ENCODE measurements around the gene TULP1. TPM values are rescaled to one million over a fixed set of nuclear protein-coding genes. Genes with fewer than 3 reads are reported as not detected.
A peak's percentile ranks its signal among the peaks of the same experiment; 100 is the strongest.

Gene TULP1
- total RNA-seq, 4 donors from 2014 or later, result 1.2 TPM; not detected in 3

- Histone ChIP-seq H3K9me3 (no peaks in the 10 kb centered on the region), H3K36me3 (peaks cover 0 to 13% (median 10%) of the 10 kb centered on the region in 4 donors), H3K4me1 (peaks cover 23 to 42% (median 33%) of the 10 kb centered on the region in 4 donors), H3K27me3 (no peaks in the 10 kb centered on the region), H3K4me3 (peak overlapping the region; percentile 67 to 82 (median 70)), H3K27ac (replicated peaks in 1 of 4) (peak overlapping the region; percentile 74 to 80 (median 80))
- WGBS, result 13% methylated on average over 18 of the region's 20 CpGs
- intact Hi-C loops (cut with DNase I), result no loop called here
- no peak for DNase-seq (ENCODE audit: extremely low spot score)
- TF ChIP-seq POLR2A (IDR thresholded peaks at IDR 0.05; ENCODE audit: low read depth), result no peak
- no peak for TF ChIP-seq POLR2AphosphoS5 (IDR thresholded peaks at IDR 0.05)
- no peak for TF ChIP-seq EP300 (IDR thresholded peaks at IDR 0.05)
- TF ChIP-seq CTCF (IDR thresholded peaks at IDR 0.05), result no peak
These were observed 61.1 kb downstream of the TULP1 start for GRCh38 chr6:35451354-35452182.

- Histone ChIP-seq H3K4me1 (peaks cover 23 to 41% (median 30%) of the 10 kb centered on the region in 4 donors), H3K36me3 (no peaks in the 10 kb centered on the region), H3K4me3 (no peak overlapping the region), H3K27ac (replicated peaks in 1 of 4) (no peak overlapping the region), H3K27me3 (no peaks in the 10 kb centered on the region), H3K9me3 (no peaks in the 10 kb centered on the region)
- DNase-seq (ENCODE audit: extremely low spot score), result no peak
- WGBS, result 29% methylated on average over 13 of the region's 14 CpGs
- TF ChIP-seq CTCF (IDR thresholded peaks at IDR 0.05) (peak; percentile 67 to 86 (median 75)), EP300 (IDR thresholded peaks at IDR 0.05) (no peak)
- intact Hi-C loops (cut with DNase I), result loop anchor here (1.0 to 2.0 kb wide), 2 partner anchors 107 to 157 kb away; partner anchors contain the start of gene PPARD
These were observed 63.3 kb downstream of the TULP1 start for GRCh38 chr6:35449287-35449881.

DNA sequence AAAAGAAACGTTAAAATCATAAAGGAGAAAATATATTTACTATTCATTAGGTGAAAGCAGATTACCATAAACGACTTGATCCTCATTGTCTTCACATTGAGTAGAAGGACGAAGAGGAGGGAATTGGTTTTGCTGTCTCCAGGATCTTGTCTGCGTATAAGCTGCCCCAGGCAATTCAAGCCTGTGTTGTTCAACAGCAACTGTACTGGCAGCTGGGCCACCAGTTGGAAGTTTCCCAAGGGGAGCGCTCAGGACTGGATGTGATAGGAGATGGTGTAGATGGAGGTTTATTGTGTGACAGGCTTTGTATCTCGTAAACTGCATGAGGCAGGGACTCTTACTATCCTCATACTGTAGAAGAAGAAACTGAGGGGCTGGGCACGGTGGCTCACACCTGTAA, 64.5 kb downstream of the TULP1 start:
- H3K36me3 ChIP-seq, result no peaks in the 10 kb centered on the region
- H3K27me3 ChIP-seq, result no peaks in the 10 kb centered on the region
- H3K4me1 ChIP-seq, result peaks cover 14 to 29% (median 21%) of the 10 kb centered on the region in 4 donors
- H3K9me3 ChIP-seq, result no peaks in the 10 kb centered on the region
- no peak for DNase-seq (ENCODE audit: extremely low spot score)
- WGBS, result 85% methylated on average over 7 of the region's 7 CpGs
- H3K27ac ChIP-seq (replicated peaks in 1 of 4), result no peak overlapping the region
- TF ChIP-seq POLR2A (IDR thresholded peaks at IDR 0.05; ENCODE audit: low read depth), result no peak
- no peak for TF ChIP-seq POLR2AphosphoS5 (IDR thresholded peaks at IDR 0.05)
- TF ChIP-seq CTCF (IDR thresholded peaks at IDR 0.05), result no peak
- no peak for TF ChIP-seq EP300 (IDR thresholded peaks at IDR 0.05)
- intact Hi-C loops (cut with DNase I), result loop anchor here (2.0 kb wide), 1 partner anchor 155 kb away; no protein-coding TSS in a partner anchor
- H3K4me3 ChIP-seq, result no peak overlapping the region

Small RNA genes lying within 50 kb of the gene (small RNA-seq; reads per million reads assigned to genes)
- gene MIR7111, result 0 to 0.51 (median 0) reads per million in 3 donors

Other genes starting within 250 kb of the TULP1 start
- gene DEF6, start 215.1 kb downstream of the TULP1 start, total RNA-seq, result 1 to 10 TPM; 2.5 to 4.7 (median 3.6) TPM
- 10 to 100 TPM; 10.8 to 22.4 (median 16.0) TPM for gene PPARD, start 170.3 kb downstream of the TULP1 start, total RNA-seq
- gene FANCE, start 60.6 kb downstream of the TULP1 start, total RNA-seq, result 1 to 10 TPM; 1.7 to 6.3 (median 5.0) TPM
- gene RPL10A, start 44.5 kb downstream of the TULP1 start, total RNA-seq, result 1,000 to 10,000 TPM; 1,484 to 1,840 (median 1,566) TPM
- gene TEAD3, start 15.8 kb downstream of the TULP1 start, total RNA-seq, result 100 to 1,000 TPM in 1 of 4 donors, 10 to 100 TPM in 3; 71.4 to 123 (median 78.5) TPM
- 100 to 1,000 TPM; 477 to 689 (median 593) TPM for gene FKBP5, start 176.0 kb upstream of the TULP1 start, total RNA-seq
- gene ARMC12, start 224.1 kb upstream of the TULP1 start, total RNA-seq, result 1 to 10 TPM in 1 of 4 donors, under 1 TPM in 2, not detected in 1; 0.50 to 1.0 (median 0.83) TPM